ENCODE measurements around the gene KATNAL1. TPM values are rescaled to one million over a fixed set of nuclear protein-coding genes. Genes with fewer than 3 reads are reported as not detected.
"Not testable (repeated sequence)": the region's sequence is repeated elsewhere in the genome, so short reads cannot be mapped to it uniquely, and the experiment has no call there.

Gene KATNAL1
- total and polyA plus RNA-seq, 8 donors = 1.2 to 24.2 (median 4.2) TPM

GRCh38 chr13:30179597-30180276 lies 127.6 kb downstream of the KATNAL1 start:
- no peaks in the 10 kb centered on the region for H3K27me3 ChIP-seq
- H3K27ac ChIP-seq = no peak overlapping the region
- TF ChIP-seq EP300 (IDR thresholded peaks at IDR 0.05) = no peak
- TF ChIP-seq POLR2A (IDR thresholded peaks at IDR 0.05) = no peak
- no peak for TF ChIP-seq POLR2AphosphoS5 (IDR thresholded peaks at IDR 0.05)
- no peak for TF ChIP-seq CTCF (IDR thresholded peaks at IDR 0.05)
- H3K4me3 ChIP-seq = no peak overlapping the region
- 42 to 69% (median 65%) methylated on average over 2 of the region's 2 CpGs for WGBS, 5 donors
- intact Hi-C loops (cut with DNase I; ENCODE audit: low total_unique reads) = no loop called here
- DNase-seq = no peak
- no peaks in the 10 kb centered on the region for H3K9me3 ChIP-seq
- no peaks in the 10 kb centered on the region for H3K36me3 ChIP-seq
- H3K4me1 ChIP-seq = no peaks in the 10 kb centered on the region

GRCh38 chr13:30178976-30179375 lies 128.4 kb downstream of the KATNAL1 start:
- Histone ChIP-seq H3K9me3 (no peaks in the 10 kb centered on the region), H3K4me3 (no peak overlapping the region), H3K4me1 (no peaks in the 10 kb centered on the region), H3K27ac (no peak overlapping the region), H3K36me3 (no peaks in the 10 kb centered on the region), H3K27me3 (no peaks in the 10 kb centered on the region)
- intact Hi-C loops (cut with DNase I; ENCODE audit: low total_unique reads) = no loop called here
- DNase-seq = no peak
- no peak for TF ChIP-seq POLR2A (IDR thresholded peaks at IDR 0.05)
- TF ChIP-seq EP300 (IDR thresholded peaks at IDR 0.05) = no peak
- TF ChIP-seq CTCF (IDR thresholded peaks at IDR 0.05) = no peak
- no peak for TF ChIP-seq POLR2AphosphoS5 (IDR thresholded peaks at IDR 0.05)
- WGBS, 5 donors = 84 to 89% (median 85%) methylated on average over 5 of the region's 5 CpGs

- TF ChIP-seq POLR2A (IDR thresholded peaks at IDR 0.05) (no peak), EP300 (IDR thresholded peaks at IDR 0.05) (no peak), CTCF (IDR thresholded peaks at IDR 0.05) (no peak), POLR2AphosphoS5 (IDR thresholded peaks at IDR 0.05) (no peak)
- H3K36me3 ChIP-seq = no peaks in the 10 kb centered on the region
- no peaks in the 10 kb centered on the region for H3K9me3 ChIP-seq
- no peak for DNase-seq
- H3K4me1 ChIP-seq = no peaks in the 10 kb centered on the region
- 81 to 96% (median 87%) methylated on average over 5 of the region's 5 CpGs for WGBS, 5 donors
- no peak overlapping the region for H3K27ac ChIP-seq
- no peaks in the 10 kb centered on the region for H3K27me3 ChIP-seq
- intact Hi-C loops (cut with DNase I; ENCODE audit: low total_unique reads) = no loop called here
- H3K4me3 ChIP-seq = no peak overlapping the region
Observed at GRCh38 chr13:30175166-30175565, 132.2 kb downstream of the KATNAL1 start.

- H3K4me1 ChIP-seq; H3K27ac ChIP-seq; intact Hi-C loops (cut with DNase I; ENCODE audit: low total_unique reads); H3K27me3 ChIP-seq; DNase-seq; H3K4me3 ChIP-seq; H3K36me3 ChIP-seq; H3K9me3 ChIP-seq: not testable (repeated sequence)
- 70 to 93% (median 86%) methylated on average over 6 of the region's 6 CpGs for WGBS, 5 donors
Observed at GRCh38 chr13:30174250-30174649, 133.1 kb downstream of the KATNAL1 start.

- no peaks in the 10 kb centered on the region for H3K4me1 ChIP-seq
- WGBS, 5 donors = 82 to 93% (median 83%) methylated on average over 5 of the region's 5 CpGs
- no peak for TF ChIP-seq EP300 (IDR thresholded peaks at IDR 0.05)
- TF ChIP-seq POLR2A (IDR thresholded peaks at IDR 0.05) = no peak
- no peak for TF ChIP-seq POLR2AphosphoS5 (IDR thresholded peaks at IDR 0.05)
- TF ChIP-seq CTCF (IDR thresholded peaks at IDR 0.05) = no peak
Observed at GRCh38 chr13:30173303-30173610, 134.1 kb downstream of the KATNAL1 start.

More at GRCh38 chr13:30173303-30173610, 134.1 kb downstream of the KATNAL1 start:
- intact Hi-C loops (cut with DNase I; ENCODE audit: low total_unique reads) = no loop called here
- Histone ChIP-seq H3K27ac (no peak overlapping the region), H3K4me3 (no peak overlapping the region), H3K9me3 (no peaks in the 10 kb centered on the region), H3K36me3 (no peaks in the 10 kb centered on the region), H3K27me3 (no peaks in the 10 kb centered on the region)
- DNase-seq = no peak
